Mesenchymal stem cell (in vitro differentiated cells and primary cell): ENCODE measurements around the gene ARL14.
A peak's percentile ranks its signal among the peaks of the same experiment; 100 is the strongest.

Source experiments
- DNase-seq: peaks from one replicate; pipeline ENCODE4 v3.0.0-alpha.2; 2013
- H2AFZ ChIP-seq: one replicate; pipeline ENCODE4 v1.6.1; 2013; ENCODE audit warnings: low read depth, mild to moderate bottlenecking, control low read depth, inconsistent platforms, low read length, moderate library complexity
- H2AK5ac ChIP-seq: 2 replicates; pipeline ENCODE4 v1.6.1; 2013; ENCODE audit warnings: low read length, moderate library complexity, mild to moderate bottlenecking, inconsistent platforms; ENCODE audit not compliant: severe bottlenecking
- H2BK120ac ChIP-seq: one replicate; pipeline ENCODE4 v1.6.1; 2013; ENCODE audit warnings: low read depth, mild to moderate bottlenecking, inconsistent platforms, low read length, moderate library complexity
- H2BK12ac ChIP-seq, 2 experiments: one replicate each; pipeline ENCODE4 v1.6.1; 2013; ENCODE audit warnings: inconsistent platforms in 2 of 2, low read length in 2 of 2, mild to moderate bottlenecking in 2 of 2, moderate library complexity in 2 of 2, control low read depth in 1 of 2
- H2BK15ac ChIP-seq: one replicate; pipeline ENCODE4 v1.6.1; 2013; ENCODE audit warnings: mild to moderate bottlenecking, low read depth, inconsistent platforms; ENCODE audit not compliant: poor library complexity, severe bottlenecking
- H2BK5ac ChIP-seq: 2 replicates; pipeline ENCODE4 v1.6.1; 2013; ENCODE audit warnings: low read depth, mild to moderate bottlenecking, low read length, control low read depth, inconsistent platforms; ENCODE audit not compliant: poor library complexity, severe bottlenecking
- H3K14ac ChIP-seq, 2 experiments: one replicate each; pipeline ENCODE4 v1.6.1; 2013; ENCODE audit warnings: inconsistent platforms in 2 of 2, low read length in 2 of 2, control low read depth in 1 of 2, mild to moderate bottlenecking in 1 of 2, moderate library complexity in 1 of 2
- H3K18ac ChIP-seq, 2 experiments: one replicate each; pipeline ENCODE4 v1.6.1; 2013; ENCODE audit warnings: inconsistent platforms in 2 of 2, low read length in 2 of 2, control low read depth in 1 of 2, low read depth in 1 of 2, mild to moderate bottlenecking in 1 of 2
- H3K23ac ChIP-seq, 2 experiments: one replicate each; pipeline ENCODE4 v1.6.1; 2013; ENCODE audit warnings: inconsistent platforms in 2 of 2, low read length in 2 of 2, mild to moderate bottlenecking in 2 of 2, moderate library complexity in 2 of 2, control low read depth in 1 of 2
- H3K27ac ChIP-seq: 2 replicates; pipeline ENCODE4 v1.5.1; 2013; ENCODE audit warnings: mild to moderate bottlenecking, moderate library complexity, low read length, control low read depth, inconsistent platforms; ENCODE audit not compliant: poor library complexity, severe bottlenecking
- H3K27me3 ChIP-seq, 2 experiments: 2 replicates each; pipeline versions ENCODE4 v1.6.1 to v1.7.0; 2013; ENCODE audit warnings: low read length in 2 of 2, mild to moderate bottlenecking in 2 of 2, moderate library complexity in 2 of 2, control low read depth in 1 of 2, inconsistent platforms in 1 of 2; ENCODE audit not compliant: control insufficient read depth in 1 of 2, insufficient read depth in 1 of 2
- H3K36me3 ChIP-seq, 2 experiments: 2 replicates each; pipeline versions ENCODE4 v1.6.1 to v1.7.0; 2013; ENCODE audit warnings: low read length in 2 of 2, control low read depth in 1 of 2, inconsistent platforms in 1 of 2, low read depth in 1 of 2, mild to moderate bottlenecking in 1 of 2; ENCODE audit not compliant: insufficient read depth in 2 of 2, control insufficient read depth in 1 of 2
- H3K4ac ChIP-seq, 2 experiments: one replicate each; pipeline ENCODE4 v1.6.1; 2013; ENCODE audit warnings: inconsistent platforms in 2 of 2, low read length in 2 of 2, mild to moderate bottlenecking in 2 of 2, moderate library complexity in 2 of 2, control low read depth in 1 of 2, low read depth in 1 of 2
- H3K4me1 ChIP-seq: 2 replicates; pipeline ENCODE4 v1.6.1; 2013; ENCODE audit warnings: low read depth, low read length, control low read depth; ENCODE audit not compliant: control insufficient read depth, insufficient read depth
- H3K4me2 ChIP-seq: 2 replicates; pipeline ENCODE4 v1.6.1; 2013; ENCODE audit warnings: low read length, mild to moderate bottlenecking, inconsistent platforms; ENCODE audit not compliant: poor library complexity, severe bottlenecking
- H3K4me3 ChIP-seq, 2 experiments: 2 replicates each; pipeline versions ENCODE4 v1.5.1 to v1.7.0; 2013; ENCODE audit warnings: low read length in 2 of 2, mild to moderate bottlenecking in 2 of 2, control low read depth in 1 of 2, low read depth in 1 of 2; ENCODE audit not compliant: insufficient read depth in 1 of 2
- H3K79me1 ChIP-seq: replicated peaks from 2 replicates; pipeline ENCODE4 v1.6.1; 2013; ENCODE audit warnings: mild to moderate bottlenecking, control low read depth, low read length, inconsistent platforms; ENCODE audit not compliant: poor library complexity, severe bottlenecking
- H3K9ac ChIP-seq: 2 replicates; pipeline ENCODE4 v1.7.0; 2013; ENCODE audit warnings: mild to moderate bottlenecking, low read length, moderate library complexity
- H3K9me3 ChIP-seq: 2 replicates; pipeline ENCODE4 v1.7.0; 2013; ENCODE audit warnings: mild to moderate bottlenecking, low read length; ENCODE audit not compliant: control insufficient read depth
- H4K8ac ChIP-seq: one replicate; pipeline ENCODE4 v1.6.1; 2013; ENCODE audit warnings: inconsistent platforms, mild to moderate bottlenecking, low read length, moderate library complexity
- H4K91ac ChIP-seq: one replicate; pipeline ENCODE4 v1.6.1; 2013; ENCODE audit warnings: mild to moderate bottlenecking, low read length, inconsistent platforms
- WGBS: methylation state at CpG from one replicate; pipeline ENCODE4 v1.1.7; 2013; ENCODE audit warnings: mixed read lengths; 5-methylcytosine and 5-hydroxymethylcytosine counted together

ARL14 gene

GRCh38 chr3:160673188-160673587, 3.8 kb upstream of the ARL14 start:
- H3K23ac ChIP-seq: no peak overlapping the region
- no peak overlapping the region for H3K18ac ChIP-seq
- H4K8ac ChIP-seq: no peak overlapping the region
- H3K9me3 ChIP-seq: no peaks in the 10 kb centered on the region
- H3K4me1 ChIP-seq: peaks cover 2% of the 10 kb centered on the region
- no peak overlapping the region for H2AK5ac ChIP-seq
- 71% methylated on average over 1 of the region's 1 CpG for WGBS
- H3K4me2 ChIP-seq: no peak overlapping the region
- H3K4me3 ChIP-seq: no peak overlapping the region
- H3K14ac ChIP-seq: no peak overlapping the region
- no peak overlapping the region for H4K91ac ChIP-seq
- no peak overlapping the region for H2AFZ ChIP-seq
- H3K36me3 ChIP-seq: no peaks in the 10 kb centered on the region
- no peak overlapping the region for H3K9ac ChIP-seq
- H3K27me3 ChIP-seq: no peaks in the 10 kb centered on the region
- no peaks in the 10 kb centered on the region for H3K79me1 ChIP-seq
- no peak overlapping the region for H3K27ac ChIP-seq
- no peak overlapping the region for H2BK5ac ChIP-seq
- no peak overlapping the region for H3K4ac ChIP-seq
- H2BK15ac ChIP-seq: no peak overlapping the region
- DNase-seq: no peak
- no peak overlapping the region for H2BK120ac ChIP-seq
- H2BK12ac ChIP-seq: no peak overlapping the region

- Histone ChIP-seq H2AK5ac (no peak overlapping the region), H3K4me3 (no peak overlapping the region), H4K91ac (no peak overlapping the region), H3K14ac (no peak overlapping the region), H3K9me3 (no peaks in the 10 kb centered on the region), H3K27ac (no peak overlapping the region), H3K9ac (no peak overlapping the region), H2BK120ac (no peak overlapping the region), H4K8ac (no peak overlapping the region), H3K79me1 (no peaks in the 10 kb centered on the region), H3K4ac (no peak overlapping the region), H3K18ac (no peak overlapping the region), H3K36me3 (no peaks in the 10 kb centered on the region), H2BK5ac (no peak overlapping the region), H3K27me3 (peaks cover 0 to 7% of the 10 kb centered on the region in 2 experiments), H2BK15ac (no peak overlapping the region), H3K4me1 (peaks cover 4% of the 10 kb centered on the region), H3K23ac (no peak overlapping the region), H2AFZ (no peak overlapping the region), H3K4me2 (no peak overlapping the region), H2BK12ac (no peak overlapping the region)
- no peak for DNase-seq
Measured at GRCh38 chr3:160675566-160676124, 1.3 kb upstream of the ARL14 start.

- 64% methylated on average over 4 of the region's 4 CpGs for WGBS
- H3K4me1 ChIP-seq: peaks cover 4% of the 10 kb centered on the region
Measured at GRCh38 chr3:160677459-160677881, 510 bp downstream of the ARL14 start.

GRCh38 chr3:160678292-160678842, 1.4 kb downstream of the ARL14 start:
- WGBS: 70% methylated on average over 3 of the region's 5 CpGs
- no peak overlapping the region for H3K23ac ChIP-seq
- no peak overlapping the region for H4K91ac ChIP-seq
- H3K27ac ChIP-seq: no peak overlapping the region
- H2BK15ac ChIP-seq: no peak overlapping the region
- H3K9me3 ChIP-seq: no peaks in the 10 kb centered on the region
- no peak overlapping the region for H4K8ac ChIP-seq
- H2BK5ac ChIP-seq: no peak overlapping the region
- H3K4ac ChIP-seq: no peak overlapping the region
- H3K27me3 ChIP-seq: peaks cover 0 to 7% of the 10 kb centered on the region in 2 experiments
- no peak overlapping the region for H2AK5ac ChIP-seq
- H3K18ac ChIP-seq: no peak overlapping the region
- H3K4me2 ChIP-seq: no peak overlapping the region
- H3K4me1 ChIP-seq: peaks cover 4% of the 10 kb centered on the region
- no peak overlapping the region for H3K14ac ChIP-seq
- no peak overlapping the region for H3K4me3 ChIP-seq
- H2BK120ac ChIP-seq: no peak overlapping the region
- no peak overlapping the region for H2BK12ac ChIP-seq
- no peak overlapping the region for H3K9ac ChIP-seq
- no peak for DNase-seq
- H2AFZ ChIP-seq: no peak overlapping the region
- no peaks in the 10 kb centered on the region for H3K79me1 ChIP-seq
- no peaks in the 10 kb centered on the region for H3K36me3 ChIP-seq

More at GRCh38 chr3:160677459-160677881, 510 bp downstream of the ARL14 start:
- Histone ChIP-seq H3K9me3 (no peaks in the 10 kb centered on the region), H3K27me3 (peaks cover 0 to 7% of the 10 kb centered on the region in 2 experiments), H3K79me1 (no peaks in the 10 kb centered on the region), H2AFZ (no peak overlapping the region), H4K8ac (no peak overlapping the region), H2BK120ac (no peak overlapping the region), H2BK5ac (no peak overlapping the region), H3K4ac (no peak overlapping the region), H3K14ac (no peak overlapping the region), H3K27ac (no peak overlapping the region), H2BK15ac (no peak overlapping the region), H3K9ac (no peak overlapping the region), H3K4me3 (no peak overlapping the region), H3K23ac (no peak overlapping the region), H2BK12ac (no peak overlapping the region), H3K36me3 (no peaks in the 10 kb centered on the region), H3K18ac (no peak overlapping the region), H4K91ac (no peak overlapping the region), H3K4me2 (no peak overlapping the region), H2AK5ac (no peak overlapping the region)
- peak; percentile 19 for DNase-seq
